IPS DF 19.7 (cell line): ENCODE results near the gene AIFM3.
"Not testable (repeated sequence)": the region's sequence is repeated elsewhere in the genome, so short reads cannot be mapped to it uniquely, and the experiment has no call there.

Source experiments
- DNase-seq: peaks from one replicate; pipeline ENCODE4 v3.0.0-alpha.2; 2013; ENCODE audit warnings: low read depth, low spot score

The AIFM3 gene, protein sequence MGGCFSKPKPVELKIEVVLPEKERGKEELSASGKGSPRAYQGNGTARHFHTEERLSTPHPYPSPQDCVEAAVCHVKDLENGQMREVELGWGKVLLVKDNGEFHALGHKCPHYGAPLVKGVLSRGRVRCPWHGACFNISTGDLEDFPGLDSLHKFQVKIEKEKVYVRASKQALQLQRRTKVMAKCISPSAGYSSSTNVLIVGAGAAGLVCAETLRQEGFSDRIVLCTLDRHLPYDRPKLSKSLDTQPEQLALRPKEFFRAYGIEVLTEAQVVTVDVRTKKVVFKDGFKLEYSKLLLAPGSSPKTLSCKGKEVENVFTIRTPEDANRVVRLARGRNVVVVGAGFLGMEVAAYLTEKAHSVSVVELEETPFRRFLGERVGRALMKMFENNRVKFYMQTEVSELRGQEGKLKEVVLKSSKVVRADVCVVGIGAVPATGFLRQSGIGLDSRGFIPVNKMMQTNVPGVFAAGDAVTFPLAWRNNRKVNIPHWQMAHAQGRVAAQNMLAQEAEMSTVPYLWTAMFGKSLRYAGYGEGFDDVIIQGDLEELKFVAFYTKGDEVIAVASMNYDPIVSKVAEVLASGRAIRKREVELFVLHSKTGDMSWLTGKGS

DNA sequence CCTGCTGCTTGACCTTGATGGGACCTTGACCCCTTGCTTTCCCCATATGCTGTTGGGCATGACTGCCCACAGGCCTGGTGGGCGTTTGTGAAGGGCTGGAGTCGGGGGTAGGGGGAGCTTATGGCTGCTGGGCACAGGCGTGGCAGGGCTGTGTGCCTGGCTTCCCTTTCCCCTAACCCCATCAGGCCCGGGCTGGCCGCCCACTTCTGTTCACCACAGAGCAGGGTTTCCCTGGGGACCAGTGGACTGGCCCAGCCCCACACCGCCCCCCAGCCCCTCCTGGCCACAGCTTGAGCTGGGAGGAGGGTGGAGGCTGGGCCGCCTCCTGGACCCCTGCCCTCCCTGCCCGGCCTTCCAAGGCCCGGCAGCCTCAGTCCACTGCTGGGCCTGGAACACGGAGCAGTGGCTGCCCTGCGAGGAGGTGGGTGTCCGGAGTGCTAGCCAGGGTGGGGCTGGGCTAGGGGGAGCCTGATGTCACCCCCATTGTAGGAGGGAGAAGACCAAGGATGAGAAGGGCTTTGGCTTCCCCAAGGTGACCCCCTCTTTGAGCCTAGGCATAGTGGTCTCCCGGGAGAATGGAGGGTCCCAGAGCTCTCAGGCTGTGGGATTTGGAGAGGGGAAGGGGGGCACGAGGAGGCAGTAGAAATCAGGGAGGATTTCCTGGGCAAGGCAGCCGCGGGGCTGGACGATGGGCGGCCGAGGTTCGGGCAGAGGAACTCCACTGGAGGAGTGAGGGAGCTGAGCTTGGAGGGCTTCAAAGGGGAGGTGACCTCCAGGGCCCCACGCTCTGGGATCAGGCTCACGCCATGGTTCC lies at the start of gene AIFM3:
Gene AIFM3, plus strand, starts transcription at position 373 of the 814 bp plus-strand sequence. CDS start 690 bp downstream, outside the sequence.
- no peak for DNase-seq

DNA sequence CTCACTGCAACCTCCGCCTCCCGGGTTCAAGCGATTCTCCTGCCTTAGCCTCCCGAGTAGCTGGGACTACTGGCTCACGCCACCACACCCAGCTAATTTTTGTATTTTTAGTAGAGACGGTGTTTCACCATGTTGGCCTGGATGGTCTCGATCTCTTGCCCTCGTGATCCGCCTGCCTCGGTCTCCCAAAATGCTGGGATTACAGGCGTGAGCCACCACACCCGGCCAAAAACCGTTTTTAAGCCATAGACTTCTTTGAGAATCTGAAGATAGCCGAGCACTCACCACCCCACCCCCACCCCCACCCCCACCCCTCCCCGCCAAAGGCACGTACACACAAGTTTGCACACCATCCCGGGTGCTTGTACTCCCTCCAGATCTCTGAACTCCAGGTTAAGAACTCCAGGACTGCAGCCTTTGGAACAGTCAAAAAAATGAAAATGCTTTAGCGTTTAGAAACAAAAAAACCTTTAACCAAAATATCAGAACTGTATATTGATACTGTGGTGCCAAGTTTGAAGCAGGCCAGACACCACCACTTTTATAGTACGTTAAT lies 48.3 kb upstream of the AIFM3 start:
- no peak for DNase-seq

DNA sequence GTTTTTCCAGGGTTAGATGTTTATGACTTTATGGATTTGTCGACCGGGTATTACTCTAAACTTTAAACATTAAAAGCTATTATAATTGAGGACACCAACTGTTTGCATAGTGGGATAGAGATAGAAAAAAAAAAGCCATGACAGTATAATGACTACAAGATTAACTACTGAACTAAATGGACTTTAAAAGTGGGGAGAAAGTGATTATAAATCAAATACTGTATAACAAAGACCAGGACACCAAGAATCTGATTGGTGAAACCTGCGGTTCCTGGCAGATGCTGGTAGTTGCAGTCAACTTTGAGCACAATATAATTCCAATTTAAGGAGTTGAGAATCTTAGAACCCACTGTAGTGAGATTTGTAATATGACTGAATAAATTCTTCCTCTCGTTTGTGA lies 47.3 kb upstream of the AIFM3 start:
- no peak for DNase-seq

DNA sequence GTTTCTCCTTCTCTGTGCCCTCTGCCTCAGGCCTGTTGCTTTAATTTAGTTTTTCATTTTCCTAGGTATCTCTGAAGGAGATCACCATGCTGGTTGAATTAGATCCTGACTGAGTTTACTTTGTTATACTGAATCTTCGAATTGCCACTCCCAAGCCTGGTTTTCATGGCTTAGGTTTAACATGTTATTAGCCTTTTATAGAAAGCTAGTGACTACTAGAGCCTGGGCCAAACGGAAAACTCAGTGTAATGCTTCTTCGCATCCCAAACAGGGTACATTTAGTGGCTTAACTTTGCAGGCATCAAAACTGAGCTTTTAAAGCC lies 46.2 kb upstream of the AIFM3 start:
- DNase-seq, result no peak

DNA sequence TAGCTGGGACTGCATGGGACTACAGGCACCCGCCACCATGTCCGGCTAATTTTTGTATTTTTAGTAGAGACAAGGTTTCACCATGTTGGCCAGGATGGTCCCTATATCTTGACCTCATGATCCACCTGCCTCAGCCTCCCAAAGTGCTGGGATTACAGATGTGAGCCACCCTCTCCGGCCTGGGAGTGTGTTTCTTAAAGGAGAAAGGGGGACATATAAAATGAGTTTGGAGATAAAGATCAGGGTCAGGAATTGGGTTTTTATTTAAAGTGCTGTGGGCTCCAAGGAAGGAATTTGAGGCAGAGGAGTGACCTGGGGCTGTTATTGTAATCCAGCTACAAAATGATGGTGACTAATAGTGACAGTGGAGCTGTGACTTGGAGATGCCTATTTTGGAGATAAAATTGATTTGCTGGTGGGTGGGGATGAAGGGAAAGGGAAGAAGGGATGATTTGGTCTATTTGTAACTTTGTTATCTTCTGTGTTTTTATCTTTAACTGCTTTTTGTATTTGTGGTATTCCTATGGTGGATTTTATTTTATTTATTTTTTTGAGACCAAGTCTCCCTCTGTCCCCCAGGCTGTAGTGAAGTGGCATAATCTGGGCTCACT lies 44.8 kb upstream of the AIFM3 start:
- no peak for DNase-seq

DNA sequence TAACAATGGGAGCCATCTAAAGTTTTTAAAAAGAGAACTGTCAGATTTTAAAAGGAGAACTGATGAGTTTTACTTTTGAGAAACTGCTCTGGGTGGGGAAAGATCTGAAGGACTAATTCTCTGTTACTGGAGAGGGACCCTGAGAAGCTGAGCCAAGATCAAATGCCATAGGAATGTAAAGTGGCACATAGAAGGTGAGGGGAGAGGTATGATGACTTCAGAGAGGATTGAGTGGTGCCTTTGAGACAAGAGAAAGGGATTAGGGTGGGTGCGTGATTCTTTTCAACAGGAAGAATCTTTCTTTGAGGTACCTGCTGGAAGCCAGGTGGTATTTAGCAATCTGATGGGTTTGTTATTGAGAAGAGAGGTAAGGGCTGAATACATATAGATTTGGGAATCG lies 40.8 kb upstream of the AIFM3 start:
- no peak for DNase-seq

DNA sequence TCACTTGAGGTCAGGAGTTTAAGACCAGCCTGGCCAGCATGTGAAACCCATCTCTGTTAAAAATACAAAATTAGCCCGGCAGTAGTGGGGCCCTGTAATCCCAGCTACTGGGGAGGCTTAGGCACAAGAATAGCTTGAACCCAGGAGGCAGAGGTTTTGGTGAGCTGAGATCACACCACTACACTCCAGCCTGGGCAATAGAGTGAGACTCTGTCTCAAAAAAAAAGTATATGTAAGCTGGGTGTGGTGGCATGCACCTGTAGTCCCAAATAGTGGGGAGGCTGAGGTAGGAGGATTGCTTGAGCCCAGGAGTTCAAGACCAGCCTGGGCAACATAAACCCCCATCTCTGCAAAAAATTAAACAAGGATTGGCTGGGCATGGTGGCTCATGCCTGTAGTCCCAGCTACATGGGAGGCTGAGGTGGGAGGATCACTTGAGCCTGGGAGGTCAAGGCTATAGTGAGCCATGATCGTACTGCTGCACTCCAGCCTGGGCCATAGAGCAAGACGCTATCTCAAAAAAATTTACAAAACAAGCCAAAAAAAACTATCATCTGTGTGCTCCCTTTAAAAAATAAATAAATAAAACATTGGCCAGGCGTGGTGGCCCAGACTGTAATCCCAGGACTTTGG lies 39.0 kb upstream of the AIFM3 start:
- no peak for DNase-seq

DNA sequence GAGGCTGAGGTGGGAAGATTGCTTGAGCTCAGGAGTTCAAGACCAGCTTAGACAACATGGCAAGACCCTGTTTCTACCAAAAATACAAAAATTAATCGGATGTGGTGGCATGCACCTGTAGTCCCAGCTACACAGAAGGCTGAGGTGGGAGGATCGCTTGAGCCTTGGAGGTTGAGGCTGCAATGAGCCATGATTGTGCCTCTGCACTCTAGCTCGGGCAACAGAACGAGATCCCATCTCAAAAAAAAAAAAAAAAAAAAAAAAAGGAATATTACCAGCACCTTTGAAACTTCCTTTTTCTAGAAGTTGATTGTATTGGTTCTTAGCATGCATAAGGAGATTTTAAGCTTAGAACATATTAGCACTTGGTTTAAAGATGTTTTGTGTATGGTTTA lies 38.5 kb upstream of the AIFM3 start:
- DNase-seq, result no peak

DNA sequence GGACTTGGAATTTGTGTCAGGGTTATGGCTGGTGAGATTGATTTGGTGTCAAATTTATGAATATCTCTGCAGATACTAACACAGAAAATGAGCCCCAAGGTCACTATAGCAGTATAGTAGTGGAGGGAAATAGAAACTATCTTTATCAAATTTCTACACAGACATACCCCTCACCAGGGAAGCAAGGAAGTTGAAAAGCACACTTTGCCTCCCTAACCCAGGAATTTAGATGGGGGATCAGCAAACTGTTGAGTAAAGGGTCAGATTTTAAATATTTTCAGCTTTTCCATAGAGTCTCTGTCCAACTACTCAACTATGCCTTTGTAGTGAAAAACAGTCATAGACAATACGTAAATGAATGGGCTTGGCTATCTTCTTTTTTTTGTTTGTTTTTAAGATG lies 37.1 kb upstream of the AIFM3 start:
- no peak for DNase-seq

DNA sequence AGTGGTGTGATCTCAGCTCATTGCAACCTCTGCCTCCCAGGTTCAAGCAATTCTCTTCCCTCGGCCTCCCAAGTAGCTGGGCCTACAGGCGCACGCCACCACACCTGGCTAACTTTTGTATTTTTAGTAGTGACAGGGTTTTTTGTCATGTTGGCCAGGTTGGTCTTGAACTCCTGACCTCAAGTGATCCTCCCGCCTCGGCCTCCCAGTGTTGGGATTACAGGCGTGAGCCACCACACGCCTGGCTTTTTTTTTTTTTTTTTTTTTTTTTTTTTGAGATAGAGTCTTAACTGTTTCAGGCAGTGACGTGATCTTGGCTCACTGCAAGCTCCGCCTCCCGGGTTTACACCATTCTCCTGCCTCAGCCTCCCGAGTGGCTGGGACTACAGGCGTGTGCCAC lies 36.6 kb upstream of the AIFM3 start:
- not testable (repeated sequence) for DNase-seq

DNA sequence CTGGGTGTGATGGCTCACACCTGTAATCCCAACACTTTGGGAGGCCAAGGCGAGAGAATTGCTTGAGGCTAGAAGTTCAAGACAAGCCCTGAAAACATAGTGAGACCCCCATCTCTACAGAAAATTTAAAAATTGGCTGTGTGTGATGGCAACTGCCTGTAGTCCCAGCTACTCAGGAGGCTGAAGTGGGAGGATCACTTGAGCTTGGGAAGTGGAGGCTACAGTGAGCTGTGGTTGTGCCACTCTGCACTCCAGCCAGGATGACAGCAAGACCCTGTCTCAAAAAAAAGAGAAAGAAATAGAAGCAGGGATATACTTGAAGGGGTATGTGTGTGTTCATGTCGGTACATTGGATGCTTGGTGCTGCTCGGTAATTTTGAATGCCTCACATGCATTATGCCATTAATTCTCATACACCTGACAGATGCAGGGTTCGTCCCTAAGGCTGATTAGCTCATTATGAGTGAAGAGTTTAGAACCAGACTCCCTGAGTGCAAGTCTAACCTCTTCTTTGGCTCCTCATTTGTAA lies 35.9 kb upstream of the AIFM3 start:
- no peak for DNase-seq

DNA sequence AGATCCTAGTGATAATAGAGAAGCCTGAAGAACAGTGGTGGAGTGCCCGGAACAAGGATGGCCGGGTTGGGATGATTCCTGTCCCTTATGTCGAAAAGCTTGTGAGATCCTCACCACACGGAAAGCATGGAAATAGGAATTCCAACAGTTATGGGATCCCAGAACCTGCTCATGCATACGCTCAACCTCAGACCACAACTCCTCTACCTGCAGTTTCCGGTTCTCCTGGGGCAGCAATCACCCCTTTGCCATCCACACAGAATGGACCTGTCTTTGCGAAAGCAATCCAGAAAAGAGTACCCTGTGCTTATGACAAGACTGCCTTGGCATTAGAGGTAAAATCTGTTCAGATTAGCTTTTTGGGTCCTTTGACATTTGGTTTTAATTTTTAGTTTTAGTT lies 33.1 kb upstream of the AIFM3 start:
- DNase-seq, result no peak

DNA sequence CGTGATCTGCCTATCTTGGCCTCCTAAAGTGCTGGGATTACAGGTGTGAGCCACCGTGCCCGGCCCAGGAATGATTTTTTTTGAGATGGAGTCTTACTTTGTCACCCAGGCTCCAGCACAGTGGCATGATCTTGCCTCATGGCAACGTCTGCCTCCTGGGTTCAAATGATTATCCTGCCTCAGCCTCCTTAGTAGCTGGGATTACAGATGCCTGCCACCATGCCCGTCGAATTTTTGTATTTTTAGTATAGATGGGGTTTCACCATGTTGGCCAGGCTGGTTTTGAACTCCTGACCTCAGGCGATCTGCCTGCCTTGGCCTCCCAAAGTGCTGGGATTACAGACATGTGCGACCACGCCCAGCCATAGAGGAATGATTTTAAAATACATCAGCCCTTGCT lies 32.0 kb upstream of the AIFM3 start:
- DNase-seq, result not testable (repeated sequence)

DNA sequence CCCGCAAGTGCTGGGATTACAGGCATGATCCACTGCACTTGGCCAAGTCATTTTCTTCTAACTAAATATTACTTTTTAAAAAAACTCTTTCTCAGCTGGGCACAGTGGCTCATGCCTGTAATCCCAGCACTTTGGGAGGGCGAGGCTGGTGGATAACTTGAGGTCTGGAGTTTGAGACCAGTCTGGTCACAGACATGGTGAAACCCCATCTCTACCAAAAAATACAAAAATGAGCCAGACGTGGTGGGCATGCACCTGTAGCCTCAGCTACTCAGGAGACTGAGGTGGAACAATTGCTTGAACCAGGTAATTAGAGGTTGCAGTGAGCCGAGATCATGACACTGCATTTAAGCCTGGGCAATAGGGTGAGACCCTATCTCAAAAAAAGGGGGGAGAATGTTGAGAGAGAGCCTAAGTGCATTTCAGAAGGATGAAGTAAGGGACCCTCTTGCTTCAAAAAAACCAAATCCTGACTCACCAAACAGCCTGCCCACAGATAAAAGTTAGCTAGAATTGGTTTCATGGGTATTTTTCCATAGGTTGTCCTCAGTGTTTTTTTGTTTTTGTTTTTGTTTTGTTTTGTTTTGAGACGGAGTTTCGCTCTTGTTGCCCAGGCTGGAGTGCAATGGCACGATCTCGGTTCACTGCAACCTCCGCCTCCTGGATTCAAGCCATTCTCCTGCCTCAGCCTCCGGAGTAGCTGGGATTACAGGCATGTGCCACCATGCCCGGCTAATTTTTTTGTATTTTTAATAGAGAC lies 31.1 kb upstream of the AIFM3 start:
- not testable (repeated sequence) for DNase-seq

DNA sequence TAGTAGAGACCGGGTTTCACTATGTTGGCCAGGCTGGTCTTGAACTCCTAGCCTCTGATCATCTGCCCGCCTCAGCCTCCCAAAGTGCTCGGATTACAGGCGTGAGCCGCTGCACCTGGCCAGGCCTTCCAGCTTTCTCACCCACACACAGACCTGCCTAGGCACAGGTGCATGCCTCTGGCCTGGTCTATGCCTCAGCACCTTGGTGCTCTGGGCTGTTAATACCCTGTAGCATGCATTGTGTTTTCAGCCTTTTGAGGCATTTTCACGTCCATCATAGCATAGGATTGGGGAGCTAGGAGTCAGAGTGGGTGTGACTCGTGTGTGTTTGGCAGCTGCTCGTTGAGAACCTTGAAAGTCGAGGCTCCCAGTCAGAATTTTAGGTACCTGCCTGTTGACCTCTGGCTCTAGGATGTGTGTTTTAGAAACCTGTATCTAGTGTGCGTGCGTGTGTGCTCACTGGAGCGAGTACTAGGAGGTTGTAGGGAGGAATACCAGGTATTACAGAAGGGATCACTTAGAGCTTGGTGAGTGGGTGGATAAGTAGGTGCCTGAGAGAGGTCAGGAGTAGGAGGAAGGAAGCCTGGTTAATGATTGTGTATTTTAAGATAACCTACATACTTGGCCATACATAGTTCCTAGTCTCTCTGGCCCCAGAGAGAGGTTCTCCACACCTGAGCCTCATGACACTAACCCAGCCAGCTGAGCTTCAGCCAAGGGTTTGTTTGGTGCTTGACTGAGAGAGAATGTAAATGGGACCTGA lies 29.8 kb upstream of the AIFM3 start:
- no peak for DNase-seq

DNA sequence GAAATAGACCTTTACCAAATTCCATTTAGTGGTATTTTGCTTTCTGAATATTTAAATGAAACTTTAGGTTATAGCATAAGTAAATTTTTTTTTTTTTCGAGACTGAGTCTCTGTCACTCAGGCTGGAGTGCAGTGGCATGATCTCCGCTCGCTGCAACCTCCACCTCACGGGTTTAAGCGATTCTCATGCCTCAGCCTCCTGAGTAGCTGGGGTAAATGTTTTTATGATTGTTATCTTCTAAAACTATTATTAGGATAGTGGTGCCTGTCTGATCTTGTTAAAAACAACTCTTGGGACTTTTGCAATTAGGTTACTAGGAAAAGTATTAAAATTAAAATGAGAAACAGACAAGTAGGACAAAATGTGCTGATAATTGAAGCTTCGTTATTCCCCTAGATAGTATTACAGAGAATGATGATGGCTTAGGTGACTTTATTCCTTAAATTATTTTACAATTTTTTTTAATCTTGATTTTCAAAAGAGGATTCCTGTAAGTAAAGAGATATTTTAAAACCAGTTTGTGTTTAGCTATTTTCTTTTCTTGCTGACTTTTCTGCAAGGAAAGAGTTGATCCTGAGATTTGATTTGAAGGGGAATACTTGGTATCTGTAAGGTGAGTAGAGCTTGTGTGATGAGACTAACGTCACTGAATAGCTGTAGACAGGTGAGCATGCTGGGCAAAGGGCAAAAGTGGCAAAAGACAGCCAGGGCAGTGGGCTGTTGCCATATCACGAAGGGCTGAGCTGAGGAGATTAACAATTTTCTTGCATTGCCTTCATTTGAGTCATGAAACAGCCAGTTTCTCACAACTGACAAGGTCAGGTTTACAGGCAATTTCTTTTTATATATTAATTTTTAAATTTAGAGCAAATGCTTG lies 29.0 kb upstream of the AIFM3 start:
- DNase-seq, result no peak

DNA sequence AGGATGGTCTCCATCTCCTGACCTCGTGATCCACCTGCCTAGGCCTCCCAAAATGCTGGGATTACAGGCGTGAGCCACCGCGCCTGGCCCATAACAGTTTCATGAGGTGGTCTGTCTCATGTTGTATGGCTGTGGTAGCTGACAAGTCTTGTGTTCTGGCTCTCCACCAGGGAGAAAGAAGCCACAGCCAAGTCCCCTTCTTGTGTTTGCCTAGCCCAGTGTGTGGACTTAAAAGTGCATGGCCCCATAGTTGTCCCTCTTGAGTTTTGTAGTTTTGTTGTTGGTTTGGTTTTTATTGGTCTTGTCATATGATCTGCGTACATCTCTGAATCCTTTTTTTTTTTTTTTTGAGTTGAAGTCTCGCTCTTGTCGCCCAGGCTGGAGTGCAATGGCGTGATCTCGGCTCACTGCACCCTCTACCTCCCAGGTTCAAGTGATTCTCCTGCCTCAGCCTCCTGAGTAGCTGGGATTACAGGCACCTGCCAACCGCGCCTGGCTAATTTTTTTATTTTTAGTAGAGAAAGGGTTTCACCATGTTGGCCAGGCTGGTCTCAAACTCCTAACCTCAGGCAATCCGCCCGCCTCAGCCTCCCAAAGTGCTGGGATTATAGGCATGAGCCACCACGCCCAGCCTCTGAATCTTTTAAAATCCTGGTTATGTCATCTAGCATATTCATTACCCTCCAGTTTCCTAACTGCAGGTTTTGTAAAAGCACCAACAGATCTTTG lies 27.4 kb upstream of the AIFM3 start:
- DNase-seq, result not testable (repeated sequence)

DNA sequence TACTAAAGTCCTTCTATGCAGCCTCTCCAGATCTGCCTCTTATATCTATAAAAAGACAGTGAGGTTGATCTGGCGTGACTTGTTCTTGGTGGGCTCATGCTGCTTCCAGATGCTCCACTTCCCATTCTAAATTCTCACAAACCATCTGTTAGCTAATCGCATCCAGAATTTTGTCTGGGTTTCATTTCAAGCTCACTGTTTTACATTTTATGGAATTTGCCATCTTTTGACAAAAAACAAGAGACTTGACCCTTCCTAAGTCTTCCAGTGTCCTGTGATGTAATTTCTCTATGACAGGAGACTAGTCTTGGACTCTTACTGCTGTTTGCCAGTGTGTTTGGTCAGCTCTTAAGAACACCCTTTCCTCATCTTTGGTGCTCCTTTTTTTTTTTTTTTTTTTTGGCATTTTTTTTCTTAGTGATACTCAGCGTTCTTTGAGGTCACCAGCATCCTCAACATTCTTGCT lies 26.8 kb upstream of the AIFM3 start:
- no peak for DNase-seq
